Measurements from ENCODE around the gene VNN1. TPM values are rescaled to one million over a fixed set of nuclear protein-coding genes. Genes with fewer than 3 reads are reported as not detected.

Gene VNN1
- total RNA-seq, 1 donor from 2014 or later: not detected

GRCh38 chr6:132719736-132720448 is 6.0 kb upstream of the VNN1 start:
- FAIRE-seq (no peak), DNase-seq (ENCODE audit: low read depth) (no peak)
- no peak overlapping the region for H3K4me3 ChIP-seq (ENCODE audit: low read depth, low read length)
- no peak for TF ChIP-seq CTCF (IDR thresholded peaks at IDR 0.05; ENCODE audit: insufficient read depth, low read length, severe bottlenecking)
- no peaks in the 10 kb centered on the region for H3K36me3 ChIP-seq (ENCODE audit: control insufficient read depth, insufficient read depth, low read length)
- H3K27me3 ChIP-seq (ENCODE audit: control insufficient read depth, insufficient read depth, low read length): no peaks in the 10 kb centered on the region

- FAIRE-seq (no peak), DNase-seq (ENCODE audit: low read depth) (no peak)
- no peak for TF ChIP-seq CTCF (IDR thresholded peaks at IDR 0.05; ENCODE audit: insufficient read depth, low read length, severe bottlenecking)
- Histone ChIP-seq H3K4me3 (ENCODE audit: low read depth, low read length) (no peak overlapping the region), H3K27me3 (ENCODE audit: control insufficient read depth, insufficient read depth, low read length) (no peaks in the 10 kb centered on the region), H3K36me3 (ENCODE audit: control insufficient read depth, insufficient read depth, low read length) (no peaks in the 10 kb centered on the region)
Measured at GRCh38 chr6:132715881-132716637, 2.2 kb upstream of the VNN1 start.

GRCh38 chr6:132715204-132715603 is 1.3 kb upstream of the VNN1 start:
- H3K27me3 ChIP-seq (ENCODE audit: control insufficient read depth, insufficient read depth, low read length): no peaks in the 10 kb centered on the region
- DNase-seq (ENCODE audit: low read depth): peak; percentile 67

GRCh38 chr6:132714160-132714559 is 305 bp upstream of the VNN1 start:
- FAIRE-seq (no peak), DNase-seq (ENCODE audit: low read depth) (no peak)
- no peak overlapping the region for H3K4me3 ChIP-seq (ENCODE audit: low read depth, low read length)
- H3K36me3 ChIP-seq (ENCODE audit: control insufficient read depth, insufficient read depth, low read length): no peaks in the 10 kb centered on the region
- TF ChIP-seq CTCF (IDR thresholded peaks at IDR 0.05; ENCODE audit: insufficient read depth, low read length, severe bottlenecking): no peak
- no peaks in the 10 kb centered on the region for H3K27me3 ChIP-seq (ENCODE audit: control insufficient read depth, insufficient read depth, low read length)

More at GRCh38 chr6:132715204-132715603, 1.3 kb upstream of the VNN1 start:
- peak; percentile 60 for TF ChIP-seq CTCF (IDR thresholded peaks at IDR 0.05; ENCODE audit: insufficient read depth, low read length, severe bottlenecking)
- FAIRE-seq: no peak
- H3K36me3 ChIP-seq (ENCODE audit: control insufficient read depth, insufficient read depth, low read length): no peaks in the 10 kb centered on the region
- H3K4me3 ChIP-seq (ENCODE audit: low read depth, low read length): no peak overlapping the region

- Histone ChIP-seq H3K27me3 (ENCODE audit: control insufficient read depth, insufficient read depth, low read length) (no peaks in the 10 kb centered on the region), H3K36me3 (ENCODE audit: control insufficient read depth, insufficient read depth, low read length) (no peaks in the 10 kb centered on the region), H3K4me3 (ENCODE audit: low read depth, low read length) (no peak overlapping the region)
- FAIRE-seq (no peak), DNase-seq (ENCODE audit: low read depth) (peak; percentile 91)
- TF ChIP-seq CTCF (IDR thresholded peaks at IDR 0.05; ENCODE audit: insufficient read depth, low read length, severe bottlenecking): no peak
Measured at GRCh38 chr6:132712366-132712765, 1.5 kb downstream of the VNN1 start.

All from bronchial epithelial cell (primary cell).